ENCODE data around the gene MACROD2.
"Not testable (repeated sequence)": the region's sequence is repeated elsewhere in the genome, so short reads cannot be mapped to it uniquely, and the experiment has no call there.

Gene MACROD2

DNA sequence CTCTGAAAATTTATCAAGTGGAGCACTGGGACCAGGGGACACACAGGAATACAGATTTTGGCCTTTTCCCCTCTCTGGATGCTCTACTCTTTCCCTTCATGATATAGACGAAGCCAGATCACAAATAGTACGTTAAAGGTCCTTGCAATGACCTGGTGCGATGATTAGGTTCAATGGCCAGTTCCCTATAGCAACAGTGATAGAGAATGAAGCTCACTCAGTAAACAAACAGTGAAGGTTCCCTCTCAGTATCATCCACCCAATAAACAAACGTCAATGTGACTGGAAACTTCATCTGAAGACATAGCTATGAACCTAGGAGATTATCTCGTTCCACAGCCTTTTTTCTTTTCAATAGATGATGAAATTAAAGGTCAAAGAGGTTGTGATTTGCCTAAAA lies 1981.7 kb downstream of the MACROD2 start:
- POLR2A ChIA-PET (ENCODE audit: low non-redundant PET): no interaction called here

DNA sequence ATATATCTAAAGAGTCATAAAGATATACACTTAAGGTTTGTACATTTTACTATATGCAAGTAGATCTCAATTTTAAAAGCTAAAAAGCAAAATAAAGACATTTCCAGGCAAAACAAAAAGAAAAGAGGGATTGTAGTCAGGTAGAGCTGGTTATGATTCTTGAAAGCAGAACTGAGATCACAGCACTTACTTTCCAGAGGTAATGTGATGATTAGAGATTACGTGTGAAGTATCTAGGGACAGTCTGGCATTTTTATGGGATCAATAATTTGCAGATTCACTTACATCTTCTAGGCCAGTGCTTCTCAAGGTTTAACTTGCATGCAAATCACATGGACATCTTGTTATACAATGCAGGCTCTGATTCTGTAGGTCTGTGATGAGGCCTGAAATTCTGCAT lies 1982.4 kb downstream of the MACROD2 start:
- TF ChIP-seq, protein P1, sequence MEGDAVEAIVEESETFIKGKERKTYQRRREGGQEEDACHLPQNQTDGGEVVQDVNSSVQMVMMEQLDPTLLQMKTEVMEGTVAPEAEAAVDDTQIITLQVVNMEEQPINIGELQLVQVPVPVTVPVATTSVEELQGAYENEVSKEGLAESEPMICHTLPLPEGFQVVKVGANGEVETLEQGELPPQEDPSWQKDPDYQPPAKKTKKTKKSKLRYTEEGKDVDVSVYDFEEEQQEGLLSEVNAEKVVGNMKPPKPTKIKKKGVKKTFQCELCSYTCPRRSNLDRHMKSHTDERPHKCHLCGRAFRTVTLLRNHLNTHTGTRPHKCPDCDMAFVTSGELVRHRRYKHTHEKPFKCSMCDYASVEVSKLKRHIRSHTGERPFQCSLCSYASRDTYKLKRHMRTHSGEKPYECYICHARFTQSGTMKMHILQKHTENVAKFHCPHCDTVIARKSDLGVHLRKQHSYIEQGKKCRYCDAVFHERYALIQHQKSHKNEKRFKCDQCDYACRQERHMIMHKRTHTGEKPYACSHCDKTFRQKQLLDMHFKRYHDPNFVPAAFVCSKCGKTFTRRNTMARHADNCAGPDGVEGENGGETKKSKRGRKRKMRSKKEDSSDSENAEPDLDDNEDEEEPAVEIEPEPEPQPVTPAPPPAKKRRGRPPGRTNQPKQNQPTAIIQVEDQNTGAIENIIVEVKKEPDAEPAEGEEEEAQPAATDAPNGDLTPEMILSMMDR (conservative IDR thresholded peaks at IDR 0.05; ENCODE audit: low read depth): no peak
- POLR2A ChIA-PET (ENCODE audit: low non-redundant PET): no interaction called here
- CTCF ChIA-PET: no interaction called here
- no peak for DNase-seq (ENCODE audit: low spot score)
- no peak overlapping the region for H3K27ac ChIP-seq

More for the DNA sequence above, 1981.7 kb downstream of the MACROD2 start:
- DNase-seq (ENCODE audit: low spot score): no peak
- CTCF ChIA-PET: no interaction called here
- TF ChIP-seq, protein P1 (conservative IDR thresholded peaks at IDR 0.05; ENCODE audit: low read depth): no peak
- H3K27ac ChIP-seq: no peak overlapping the region

GRCh38 chr20:15985494-15986368 lies 1990.4 kb downstream of the MACROD2 start:
- CTCF ChIA-PET: interaction anchor here (0.6 kb wide), 1 partner anchor 41 kb away, joined by 3 read pairs; no protein-coding TSS in a partner anchor
- DNase-seq (ENCODE audit: low spot score); H3K27ac ChIP-seq; POLR2A ChIA-PET (ENCODE audit: low non-redundant PET): not testable (repeated sequence)

DNA sequence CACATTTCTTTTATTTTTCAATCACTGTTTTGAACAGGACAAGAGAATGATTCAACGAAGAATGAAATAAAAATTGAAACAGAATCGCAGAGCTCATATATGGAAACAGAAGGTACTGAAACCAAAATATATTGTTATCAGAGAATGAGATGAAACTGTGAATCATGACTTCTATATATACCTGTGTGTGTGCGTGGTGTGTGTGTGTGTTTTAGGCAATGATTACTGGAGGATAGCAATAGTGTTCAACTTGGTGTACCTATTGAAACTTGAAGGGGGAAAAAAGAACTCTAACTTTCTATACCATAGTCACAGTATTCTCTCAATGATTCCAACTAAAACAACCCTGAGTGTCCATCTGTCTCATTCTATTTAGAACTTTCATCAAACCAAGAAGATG lies 1991.4 kb downstream of the MACROD2 start:
- TF ChIP-seq, protein P1 (conservative IDR thresholded peaks at IDR 0.05; ENCODE audit: low read depth): no peak
- CTCF ChIA-PET: interaction anchor here (0.6 kb wide), 1 partner anchor 40 kb away, joined by 3 read pairs; no protein-coding TSS in a partner anchor
- H3K27ac ChIP-seq: no peak overlapping the region
- POLR2A ChIA-PET (ENCODE audit: low non-redundant PET): no interaction called here
- no peak for DNase-seq (ENCODE audit: low spot score)

DNA sequence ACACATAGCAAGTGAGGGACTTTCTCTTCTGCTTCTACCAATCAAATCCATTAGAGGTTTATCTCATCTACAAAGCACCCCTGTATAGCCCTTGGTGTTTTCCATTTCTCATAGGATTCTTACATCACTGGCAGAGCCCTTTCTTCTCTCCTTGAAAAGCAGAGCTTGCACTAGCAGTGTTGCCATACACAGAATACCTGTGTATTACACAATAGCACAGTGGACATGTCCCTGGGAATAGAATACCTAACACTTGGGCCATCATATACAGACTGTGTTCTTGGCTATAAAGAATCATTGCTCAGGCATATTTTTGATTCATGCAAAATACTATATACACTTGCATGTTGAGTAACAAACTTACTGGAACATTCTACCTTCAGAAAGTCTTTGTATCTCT lies 1996.0 kb downstream of the MACROD2 start:
- TF ChIP-seq, protein P1 (conservative IDR thresholded peaks at IDR 0.05; ENCODE audit: low read depth): no peak
- DNase-seq (ENCODE audit: low spot score): no peak
- ChIA-PET CTCF (interaction anchor here (1.2 kb wide), 1 partner anchor 812 kb away, joined by 4 read pairs; no protein-coding TSS in a partner anchor), POLR2A (ENCODE audit: low non-redundant PET) (no interaction called here)
- H3K27ac ChIP-seq: no peak overlapping the region

GRCh38 chr20:15992564-15992963 lies 1997.2 kb downstream of the MACROD2 start:
- H3K27ac ChIP-seq: no peak overlapping the region
- TF ChIP-seq, protein P1 (conservative IDR thresholded peaks at IDR 0.05; ENCODE audit: low read depth): no peak
- no peak for DNase-seq (ENCODE audit: low spot score)
- CTCF ChIA-PET: no interaction called here
- POLR2A ChIA-PET (ENCODE audit: low non-redundant PET): no interaction called here

- ChIA-PET CTCF (no interaction called here), POLR2A (ENCODE audit: low non-redundant PET) (no interaction called here)
- TF ChIP-seq, protein P1 (conservative IDR thresholded peaks at IDR 0.05; ENCODE audit: low read depth): no peak
- no peak overlapping the region for H3K27ac ChIP-seq
- DNase-seq (ENCODE audit: low spot score): no peak
These were observed 2004.8 kb downstream of the MACROD2 start for GRCh38 chr20:16000112-16000511.
